HepG2 (cell line): Measurements from ENCODE around the gene CLDN7. TPM values are rescaled to one million over a fixed set of nuclear protein-coding genes. Genes with fewer than 3 reads are reported as not detected.

Experiments
- CREM ChIP-seq, 2 experiments: sonication (generic) in 1 of 2; formaldehyde crosslinking in 1 of 2; IDR thresholded peaks; 2 replicates each; pipeline versions ENCODE4 v1.4.0 to v1.6.1; 2016 to 2020; ENCODE audit warnings: antibody characterized with exemption in 1 of 2, mild to moderate bottlenecking in 1 of 2, missing genetic modification reagents in 1 of 2
- FOXA1 ChIP-seq, 2 experiments: fragments of 450-650 bp in 1 of 2; sonication (generic) in 1 of 2; formaldehyde crosslinking in 1 of 2; IDR thresholded peaks; 2 replicates each; pipeline versions ENCODE4 v1.4.0 to v1.6.1; 2016 to 2020; ENCODE audit warnings: missing genetic modification reagents in 1 of 2
- NFATC3 ChIP-seq: sonication (generic); formaldehyde crosslinking; IDR thresholded peaks from 2 replicates; pipeline ENCODE4 v1.5.1; 2020; ENCODE audit warnings: mild to moderate bottlenecking, missing genetic modification reagents
- POGZ ChIP-seq: sonication (generic); formaldehyde crosslinking; IDR thresholded peaks from 2 replicates; pipeline ENCODE4 v1.4.0; 2020; ENCODE audit warnings: mild to moderate bottlenecking, missing genetic modification reagents
- SAFB2 ChIP-seq: sonication (generic); formaldehyde crosslinking; IDR thresholded peaks from 2 replicates; pipeline ENCODE4 v1.5.1; 2020; ENCODE audit warnings: missing genetic modification reagents, low read depth, mild to moderate bottlenecking, borderline replicate concordance
- SALL1 ChIP-seq: sonication (generic); formaldehyde crosslinking; IDR thresholded peaks from 2 replicates; pipeline ENCODE4 v1.8.0; 2022; ENCODE audit warnings: mild to moderate bottlenecking, missing genetic modification reagents
- TEAD3 ChIP-seq: optimal IDR thresholded peaks from 2 replicates; pipeline ENCODE3; 2016; ENCODE audit warnings: borderline replicate concordance
- ZMAT3 ChIP-seq: sonication (generic); formaldehyde crosslinking; conservative IDR thresholded peaks from 2 replicates; pipeline ENCODE4 v1.7.0; 2021; ENCODE audit warnings: missing genetic modification reagents
- ZNF550 ChIP-seq: sonication (generic); formaldehyde crosslinking; IDR thresholded peaks from 2 replicates; pipeline ENCODE4 v1.4.0; 2020; ENCODE audit warnings: mild to moderate bottlenecking, missing genetic modification reagents, borderline replicate concordance
- ZNF670 ChIP-seq: sonication (generic); formaldehyde crosslinking; IDR thresholded peaks from 2 replicates; pipeline ENCODE4 v1.8.0; 2022; ENCODE audit warnings: mild to moderate bottlenecking, missing genetic modification reagents, borderline replicate concordance
- polyA plus RNA-seq, 8 experiments: library from polyadenylated mRNA; depleted of rRNA in 3 of 8; stranded (reverse) in 7 of 8; unstranded in 1 of 8; fragments of >200 nt; fragmentation: Illumina TruSeq in 4 of 8; extraction: Trizol in 4 of 8; gene quantifications; 2 replicates each; pipeline versions ENCODE4 v1.2.1 to v1.2.3, GENCODE V29; 2011 to 2016; ENCODE audit warnings: low read depth in 4 of 8, missing spikeins in 1 of 8, mixed read lengths in 1 of 8; ENCODE audit not compliant: insufficient read depth in 1 of 8
- total RNA-seq, 5 experiments: library from RNA; depleted of rRNA; stranded (reverse); fragments of >200 nt; fragmentation: Illumina TruSeq; extraction: Trizol; gene quantifications; 2 replicates each; pipeline ENCODE4 v1.2.3, GENCODE V29; 2016; ENCODE audit warnings: low read depth in 1 of 5
- TF ChIP-seq, protein P1 (sequence below): IDR thresholded peaks from 2 replicates; pipeline ENCODE4 v1.6.1; 2016
- TF ChIP-seq, protein P2 (sequence below): sonication (generic); formaldehyde crosslinking; IDR thresholded peaks from 2 replicates; pipeline ENCODE4 v1.5.0; 2020; ENCODE audit warnings: mild to moderate bottlenecking, missing genetic modification reagents
- TF ChIP-seq, protein P3 (sequence below): sonication (generic); formaldehyde crosslinking; IDR thresholded peaks from 2 replicates; pipeline ENCODE4 v1.4.0; 2020; ENCODE audit warnings: missing genetic modification reagents, mild to moderate bottlenecking, borderline replicate concordance
- TF ChIP-seq, protein P4 (sequence below): sonication (generic); formaldehyde crosslinking; IDR thresholded peaks from 2 replicates; pipeline ENCODE4 v1.5.0; 2020; ENCODE audit warnings: mild to moderate bottlenecking, missing genetic modification reagents
- TF ChIP-seq, protein P5 (sequence below): sonication (generic); formaldehyde crosslinking; conservative IDR thresholded peaks from 2 replicates; pipeline ENCODE4 v1.4.0; 2020; ENCODE audit warnings: missing genetic modification reagents
- TF ChIP-seq, protein P6 (sequence below): IDR thresholded peaks from 2 replicates; pipeline ENCODE4 v1.6.1; 2016; ENCODE audit warnings: missing genetic modification reagents, missing compliant biosample characterization

The CLDN7 gene
- total and polyA plus RNA-seq, 2 of the 13 experiments (the other 11 are each of a cell fraction or from before 2014, with no cell fraction given) = not detected

DNA sequence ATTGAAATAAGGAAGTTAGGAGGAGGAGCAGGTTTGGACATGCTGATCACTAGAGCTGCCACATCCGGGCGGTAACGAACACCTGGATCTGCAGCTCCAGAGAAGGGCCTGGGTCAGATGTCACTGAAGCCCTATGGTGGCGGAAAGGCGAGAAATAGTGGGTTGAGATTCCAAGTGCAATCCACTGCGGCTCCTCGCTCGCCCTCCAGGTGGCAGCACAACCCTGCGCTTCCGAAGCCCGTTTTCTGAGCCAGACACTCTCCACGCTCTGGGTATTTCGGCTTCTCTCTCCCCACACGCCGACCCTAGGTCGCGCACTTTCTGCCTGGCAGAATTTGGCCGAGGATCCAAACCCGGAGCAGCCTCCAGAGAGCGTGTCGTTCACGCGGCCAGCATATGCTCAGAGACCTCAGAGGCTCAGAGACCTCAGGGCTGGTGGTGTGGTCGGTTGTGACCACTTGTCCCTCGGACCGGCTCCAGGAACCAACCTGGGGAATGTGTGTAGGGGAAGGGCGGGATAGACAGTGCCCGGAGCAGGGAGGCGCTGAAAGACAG lies 18.3 kb upstream of the CLDN7 start (continued):
- peak; percentile 85; the same call in 1 of the 2 replicates for TF ChIP-seq NFATC3 (CRISPR knock-in tag)
- TF ChIP-seq POGZ (CRISPR knock-in tag) = peak; percentile 24
- TF ChIP-seq, protein P1, sequence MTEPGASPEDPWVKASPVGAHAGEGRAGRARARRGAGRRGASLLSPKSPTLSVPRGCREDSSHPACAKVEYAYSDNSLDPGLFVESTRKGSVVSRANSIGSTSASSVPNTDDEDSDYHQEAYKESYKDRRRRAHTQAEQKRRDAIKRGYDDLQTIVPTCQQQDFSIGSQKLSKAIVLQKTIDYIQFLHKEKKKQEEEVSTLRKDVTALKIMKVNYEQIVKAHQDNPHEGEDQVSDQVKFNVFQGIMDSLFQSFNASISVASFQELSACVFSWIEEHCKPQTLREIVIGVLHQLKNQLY (CRISPR knock-in tag) = peak; percentile 45; the same call in 1 of the 2 replicates
- TF ChIP-seq FOXA1 (IDR thresholded peaks at IDR 0.05) = no peak
- no peak for TF ChIP-seq FOXA1 (CRISPR knock-in tag; IDR thresholded peaks at IDR 0.05)
- TF ChIP-seq, protein P2, sequence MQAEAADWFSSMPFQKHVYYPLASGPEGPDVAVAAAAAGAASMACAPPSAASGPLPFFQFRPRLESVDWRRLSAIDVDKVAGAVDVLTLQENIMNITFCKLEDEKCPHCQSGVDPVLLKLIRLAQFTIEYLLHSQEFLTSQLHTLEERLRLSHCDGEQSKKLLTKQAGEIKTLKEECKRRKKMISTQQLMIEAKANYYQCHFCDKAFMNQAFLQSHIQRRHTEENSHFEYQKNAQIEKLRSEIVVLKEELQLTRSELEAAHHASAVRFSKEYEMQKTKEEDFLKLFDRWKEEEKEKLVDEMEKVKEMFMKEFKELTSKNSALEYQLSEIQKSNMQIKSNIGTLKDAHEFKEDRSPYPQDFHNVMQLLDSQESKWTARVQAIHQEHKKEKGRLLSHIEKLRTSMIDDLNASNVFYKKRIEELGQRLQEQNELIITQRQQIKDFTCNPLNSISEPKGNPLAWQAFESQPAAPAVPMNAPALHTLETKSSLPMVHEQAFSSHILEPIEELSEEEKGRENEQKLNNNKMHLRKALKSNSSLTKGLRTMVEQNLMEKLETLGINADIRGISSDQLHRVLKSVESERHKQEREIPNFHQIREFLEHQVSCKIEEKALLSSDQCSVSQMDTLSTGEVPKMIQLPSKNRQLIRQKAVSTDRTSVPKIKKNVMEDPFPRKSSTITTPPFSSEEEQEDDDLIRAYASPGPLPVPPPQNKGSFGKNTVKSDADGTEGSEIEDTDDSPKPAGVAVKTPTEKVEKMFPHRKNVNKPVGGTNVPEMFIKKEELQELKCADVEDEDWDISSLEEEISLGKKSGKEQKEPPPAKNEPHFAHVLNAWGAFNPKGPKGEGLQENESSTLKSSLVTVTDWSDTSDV (CRISPR knock-in tag) = peak; percentile 86; the same call in 1 of the 2 replicates
- peak; percentile 42; the same call in 1 of the 2 replicates for TF ChIP-seq ZMAT3
- peak; percentile 75 for TF ChIP-seq SALL1
- no peak for TF ChIP-seq CREM (IDR thresholded peaks at IDR 0.05)
- no peak for TF ChIP-seq CREM (CRISPR knock-in tag; IDR thresholded peaks at IDR 0.05)
- TF ChIP-seq, protein P3, sequence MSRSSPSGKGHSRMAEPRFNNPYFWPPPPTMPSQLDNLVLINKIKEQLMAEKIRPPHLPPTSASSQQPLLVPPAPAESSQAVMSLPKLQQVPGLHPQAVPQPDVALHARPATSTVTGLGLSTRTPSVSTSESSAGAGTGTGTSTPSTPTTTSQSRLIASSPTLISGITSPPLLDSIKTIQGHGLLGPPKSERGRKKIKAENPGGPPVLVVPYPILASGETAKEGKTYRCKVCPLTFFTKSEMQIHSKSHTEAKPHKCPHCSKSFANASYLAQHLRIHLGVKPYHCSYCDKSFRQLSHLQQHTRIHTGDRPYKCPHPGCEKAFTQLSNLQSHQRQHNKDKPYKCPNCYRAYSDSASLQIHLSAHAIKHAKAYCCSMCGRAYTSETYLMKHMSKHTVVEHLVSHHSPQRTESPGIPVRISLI (CRISPR knock-in tag) = no peak
- no peak for TF ChIP-seq ZNF670 (CRISPR knock-in tag)
- TF ChIP-seq, protein P4, sequence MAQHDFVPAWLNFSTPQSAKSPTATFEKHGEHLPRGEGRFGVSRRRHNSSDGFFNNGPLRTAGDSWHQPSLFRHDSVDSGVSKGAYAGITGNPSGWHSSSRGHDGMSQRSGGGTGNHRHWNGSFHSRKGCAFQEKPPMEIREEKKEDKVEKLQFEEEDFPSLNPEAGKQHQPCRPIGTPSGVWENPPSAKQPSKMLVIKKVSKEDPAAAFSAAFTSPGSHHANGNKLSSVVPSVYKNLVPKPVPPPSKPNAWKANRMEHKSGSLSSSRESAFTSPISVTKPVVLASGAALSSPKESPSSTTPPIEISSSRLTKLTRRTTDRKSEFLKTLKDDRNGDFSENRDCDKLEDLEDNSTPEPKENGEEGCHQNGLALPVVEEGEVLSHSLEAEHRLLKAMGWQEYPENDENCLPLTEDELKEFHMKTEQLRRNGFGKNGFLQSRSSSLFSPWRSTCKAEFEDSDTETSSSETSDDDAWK = no peak
- TF ChIP-seq, protein P5, sequence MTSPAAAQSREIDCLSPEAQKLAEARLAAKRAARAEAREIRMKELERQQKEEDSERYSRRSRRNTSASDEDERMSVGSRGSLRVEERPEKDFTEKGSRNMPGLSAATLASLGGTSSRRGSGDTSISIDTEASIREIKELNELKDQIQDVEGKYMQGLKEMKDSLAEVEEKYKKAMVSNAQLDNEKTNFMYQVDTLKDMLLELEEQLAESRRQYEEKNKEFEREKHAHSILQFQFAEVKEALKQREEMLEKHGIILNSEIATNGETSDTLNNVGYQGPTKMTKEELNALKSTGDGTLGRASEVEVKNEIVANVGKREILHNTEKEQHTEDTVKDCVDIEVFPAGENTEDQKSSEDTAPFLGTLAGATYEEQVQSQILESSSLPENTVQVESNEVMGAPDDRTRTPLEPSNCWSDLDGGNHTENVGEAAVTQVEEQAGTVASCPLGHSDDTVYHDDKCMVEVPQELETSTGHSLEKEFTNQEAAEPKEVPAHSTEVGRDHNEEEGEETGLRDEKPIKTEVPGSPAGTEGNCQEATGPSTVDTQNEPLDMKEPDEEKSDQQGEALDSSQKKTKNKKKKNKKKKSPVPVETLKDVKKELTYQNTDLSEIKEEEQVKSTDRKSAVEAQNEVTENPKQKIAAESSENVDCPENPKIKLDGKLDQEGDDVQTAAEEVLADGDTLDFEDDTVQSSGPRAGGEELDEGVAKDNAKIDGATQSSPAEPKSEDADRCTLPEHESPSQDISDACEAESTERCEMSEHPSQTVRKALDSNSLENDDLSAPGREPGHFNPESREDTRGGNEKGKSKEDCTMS (CRISPR knock-in tag) = no peak
- TF ChIP-seq SAFB2 (CRISPR knock-in tag) = no peak; the same call in 1 of the 2 replicates
- no peak for TF ChIP-seq ZNF550 (CRISPR knock-in tag)
- TF ChIP-seq TEAD3 (CRISPR knock-in tag) = peak; percentile 79
- TF ChIP-seq, protein P6, sequence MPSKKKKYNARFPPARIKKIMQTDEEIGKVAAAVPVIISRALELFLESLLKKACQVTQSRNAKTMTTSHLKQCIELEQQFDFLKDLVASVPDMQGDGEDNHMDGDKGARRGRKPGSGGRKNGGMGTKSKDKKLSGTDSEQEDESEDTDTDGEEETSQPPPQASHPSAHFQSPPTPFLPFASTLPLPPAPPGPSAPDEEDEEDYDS = no peak
